Neuronal stem cell (in vitro differentiated cells): ENCODE results near the gene WDR1.

Source experiments
- DNase-seq: peaks from one replicate; pipeline ENCODE4 v3.0.0-alpha.2; 2013; ENCODE audit warnings: low spot score
- H2AFZ ChIP-seq: one replicate; pipeline ENCODE4 v1.6.1; 2013; ENCODE audit warnings: mild to moderate bottlenecking, low read length, inconsistent platforms
- H2AK5ac ChIP-seq: 2 replicates; pipeline ENCODE4 v1.6.1; 2013; ENCODE audit warnings: low read depth, mild to moderate bottlenecking, inconsistent platforms, low read length, moderate library complexity, mixed read lengths
- H2BK120ac ChIP-seq: 2 replicates; pipeline ENCODE4 v1.6.1; 2013; ENCODE audit warnings: low read depth, mild to moderate bottlenecking, inconsistent platforms, low read length, moderate library complexity, mixed read lengths
- H2BK12ac ChIP-seq: one replicate; pipeline ENCODE4 v1.6.1; 2013; ENCODE audit warnings: low read length, inconsistent platforms
- H2BK15ac ChIP-seq: 2 replicates; pipeline ENCODE4 v1.6.1; 2013; ENCODE audit warnings: mild to moderate bottlenecking, low read length, inconsistent platforms, mixed read lengths
- H2BK5ac ChIP-seq: one replicate; pipeline ENCODE4 v1.6.1; 2013; ENCODE audit warnings: inconsistent platforms, mild to moderate bottlenecking, low read length, moderate library complexity
- H3K14ac ChIP-seq: one replicate; pipeline ENCODE4 v1.6.1; 2013; ENCODE audit warnings: low read length, inconsistent platforms
- H3K18ac ChIP-seq: 2 replicates; pipeline ENCODE4 v1.6.1; 2013; ENCODE audit warnings: low read length, inconsistent platforms
- H3K23ac ChIP-seq: 2 replicates; pipeline ENCODE4 v1.6.1; 2013; ENCODE audit warnings: low read depth, mild to moderate bottlenecking, mixed read lengths, low read length, inconsistent platforms; ENCODE audit not compliant: poor library complexity
- H3K27ac ChIP-seq: replicated peaks from 3 replicates; pipeline ENCODE4 v1.5.1; 2013; ENCODE audit warnings: low read length, inconsistent platforms
- H3K27me3 ChIP-seq, 3 experiments: 2 replicates each; pipeline ENCODE4 v1.6.1; 2013; ENCODE audit warnings: low read length in 3 of 3, mild to moderate bottlenecking in 2 of 3, inconsistent platforms in 1 of 3, low read depth in 1 of 3, mixed read lengths in 1 of 3, moderate library complexity in 1 of 3; ENCODE audit not compliant: control insufficient read depth in 3 of 3, insufficient read depth in 3 of 3
- H3K36me3 ChIP-seq, 2 donors: replicated peaks in 1 of 2; 2 replicates each; pipeline ENCODE4 v1.6.1; 2013; ENCODE audit warnings: low read length in 2 of 2; ENCODE audit not compliant: control insufficient read depth in 2 of 2, insufficient read depth in 2 of 2
- H3K4ac ChIP-seq: 2 replicates; pipeline ENCODE4 v1.6.1; 2013; ENCODE audit warnings: inconsistent platforms, mild to moderate bottlenecking, low read length, moderate library complexity
- H3K4me1 ChIP-seq, 2 donors: 1 replicate in 1 of 2; 2 replicates in 1 of 2; pipeline ENCODE4 v1.6.1; 2013; ENCODE audit warnings: low read length in 2 of 2, low read depth in 1 of 2; ENCODE audit not compliant: control insufficient read depth in 2 of 2, insufficient read depth in 1 of 2
- H3K4me2 ChIP-seq: one replicate; pipeline ENCODE4 v1.6.1; 2013; ENCODE audit warnings: mild to moderate bottlenecking, low read length, inconsistent platforms; ENCODE audit not compliant: insufficient read depth, poor library complexity, severe bottlenecking
- H3K4me3 ChIP-seq, 2 donors: 2 replicates each; pipeline ENCODE4 v1.5.1; 2013; ENCODE audit warnings: low read length in 2 of 2, mild to moderate bottlenecking in 2 of 2, inconsistent platforms in 1 of 2, moderate library complexity in 1 of 2
- H3K79me1 ChIP-seq: one replicate; pipeline ENCODE4 v1.6.1; 2013; ENCODE audit warnings: low read depth, mild to moderate bottlenecking, inconsistent platforms, low read length, moderate library complexity
- H3K9ac ChIP-seq: one replicate; pipeline ENCODE4 v1.6.1; 2013; ENCODE audit warnings: mild to moderate bottlenecking, low read depth, low read length, inconsistent platforms; ENCODE audit not compliant: poor library complexity
- H3K9me3 ChIP-seq, 2 donors: replicated peaks in 1 of 2; 2 replicates each; pipeline versions ENCODE3 to v1.6.1; 2013; ENCODE audit warnings: low read length in 2 of 2, mild to moderate bottlenecking in 2 of 2, inconsistent platforms in 1 of 2, low read depth in 1 of 2, mixed read lengths in 1 of 2, moderate library complexity in 1 of 2; ENCODE audit not compliant: control insufficient read depth in 2 of 2, insufficient read depth in 1 of 2
- H4K8ac ChIP-seq: one replicate; pipeline ENCODE4 v1.6.1; 2013; ENCODE audit warnings: low read depth, mild to moderate bottlenecking, inconsistent platforms, low read length, moderate library complexity
- H4K91ac ChIP-seq: one replicate; pipeline ENCODE4 v1.6.1; 2013; ENCODE audit warnings: low read length, low read depth, mild to moderate bottlenecking, inconsistent platforms; ENCODE audit not compliant: poor library complexity
- WGBS, 2 donors: extraction: QIAGEN DNeasy Blood & Tissue Kit; methylation state at CpG; one replicate each; pipeline ENCODE4 v1.1.7; 2013; ENCODE audit warnings: missing lambda C conversion rate in 2 of 2, mixed read lengths in 1 of 2; ENCODE audit not compliant: insufficient read length in 2 of 2, insufficient replicate concordance in 1 of 2; ENCODE audit errors: extremely low coverage in 2 of 2; 5-methylcytosine and 5-hydroxymethylcytosine counted together

Gene WDR1

GRCh38 chr4:10115797-10116568 is 616 bp downstream of the WDR1 start:
- peaks cover 6% of the 10 kb centered on the region for H3K79me1 ChIP-seq
- H3K23ac ChIP-seq = peak overlapping the region; percentile 8
- H2BK12ac ChIP-seq = no peak overlapping the region
- H3K4me1 ChIP-seq = peaks cover 9 to 10% of the 10 kb centered on the region in 2 donors
- peak overlapping the region; percentile 79 for H2AFZ ChIP-seq
- peaks cover 34 to 49% of the 10 kb centered on the region in 2 donors for H3K36me3 ChIP-seq
- H2BK5ac ChIP-seq = no peak overlapping the region
- H3K4ac ChIP-seq = no peak overlapping the region
- peak overlapping the region; percentile 14 for H3K14ac ChIP-seq
- H2BK120ac ChIP-seq = no peak overlapping the region
- peak overlapping the region; percentile 63 to 93 for H3K4me3 ChIP-seq
- peak overlapping the region; percentile 83 for H3K18ac ChIP-seq
- WGBS, 2 donors = no CpG with 5 or more reads among the region's 70 CpGs
- peak overlapping the region; percentile 73 for H3K27ac ChIP-seq
- DNase-seq = no peak
- peak overlapping the region; percentile 59 for H3K4me2 ChIP-seq
- no peak overlapping the region for H4K8ac ChIP-seq
- H2AK5ac ChIP-seq = peak overlapping the region; percentile 21
- no peaks in the 10 kb centered on the region for H3K27me3 ChIP-seq
- H3K9me3 ChIP-seq = no peaks in the 10 kb centered on the region
- H3K9ac ChIP-seq = peak overlapping the region; percentile 75
- no peak overlapping the region for H4K91ac ChIP-seq
- no peak overlapping the region for H2BK15ac ChIP-seq

DNA sequence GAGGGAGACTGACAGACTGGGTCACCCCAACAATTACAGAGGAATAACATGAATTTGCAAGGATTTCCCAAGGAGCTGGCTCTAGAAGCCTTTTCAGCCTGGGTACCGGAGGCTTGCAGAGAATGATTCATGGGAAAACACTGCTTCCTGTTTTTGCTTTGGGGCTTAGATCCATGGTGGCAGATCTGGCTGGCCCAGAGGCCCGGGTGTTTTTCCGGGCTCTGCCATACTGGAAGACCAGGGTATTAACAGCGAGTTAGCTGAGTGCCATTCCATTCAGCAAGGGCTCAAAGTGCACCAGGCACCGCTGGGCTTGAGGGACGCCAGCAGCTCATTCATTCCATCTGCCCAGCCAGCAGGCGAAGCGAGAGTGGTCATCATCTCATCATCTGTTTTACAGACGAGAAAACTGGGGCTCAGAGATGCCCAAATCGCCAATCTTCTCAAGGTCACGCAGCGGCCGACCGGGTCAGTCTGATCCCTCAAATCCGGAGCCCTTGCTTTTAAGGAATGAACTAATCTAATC is 1.3 kb downstream of the WDR1 start:
- peaks cover 8 to 11% of the 10 kb centered on the region in 2 donors for H3K4me1 ChIP-seq
- H3K36me3 ChIP-seq = peaks cover 40 to 56% of the 10 kb centered on the region in 2 donors
- peak overlapping the region; percentile 63 to 93 for H3K4me3 ChIP-seq
- H3K14ac ChIP-seq = no peak overlapping the region
- no peak overlapping the region for H4K8ac ChIP-seq
- H2BK5ac ChIP-seq = no peak overlapping the region
- no peak overlapping the region for H2AK5ac ChIP-seq
- H3K4ac ChIP-seq = no peak overlapping the region
- H3K18ac ChIP-seq = no peak overlapping the region
- H2AFZ ChIP-seq = no peak overlapping the region
- peak overlapping the region; percentile 59 for H3K4me2 ChIP-seq
- H2BK15ac ChIP-seq = no peak overlapping the region
- H3K9me3 ChIP-seq = no peaks in the 10 kb centered on the region
- no peak overlapping the region for H2BK120ac ChIP-seq
- no peaks in the 10 kb centered on the region for H3K27me3 ChIP-seq
- no peak overlapping the region for H2BK12ac ChIP-seq
- no peak overlapping the region for H3K23ac ChIP-seq
- no CpG with 5 or more reads among the region's 15 CpGs for WGBS, 2 donors
- H3K79me1 ChIP-seq = peaks cover 8% of the 10 kb centered on the region
- H3K27ac ChIP-seq = no peak overlapping the region
- no peak for DNase-seq
- no peak overlapping the region for H3K9ac ChIP-seq
- no peak overlapping the region for H4K91ac ChIP-seq

- H4K91ac ChIP-seq = no peak overlapping the region
- no peak for DNase-seq
- H3K18ac ChIP-seq = no peak overlapping the region
- H2BK12ac ChIP-seq = no peak overlapping the region
- H3K4me3 ChIP-seq = no peak overlapping the region
- H3K79me1 ChIP-seq = peaks cover 8% of the 10 kb centered on the region
- no CpG with 5 or more reads among the region's 7 CpGs for WGBS, 2 donors
- no peak overlapping the region for H3K27ac ChIP-seq
- no peak overlapping the region for H3K4ac ChIP-seq
- H4K8ac ChIP-seq = no peak overlapping the region
- H2BK120ac ChIP-seq = no peak overlapping the region
- H2AK5ac ChIP-seq = no peak overlapping the region
- H3K4me2 ChIP-seq = no peak overlapping the region
- no peak overlapping the region for H2BK15ac ChIP-seq
- peaks cover 8 to 11% of the 10 kb centered on the region in 2 donors for H3K4me1 ChIP-seq
- H2AFZ ChIP-seq = no peak overlapping the region
- H3K23ac ChIP-seq = no peak overlapping the region
- H3K9ac ChIP-seq = no peak overlapping the region
- H3K9me3 ChIP-seq = no peaks in the 10 kb centered on the region
- H3K36me3 ChIP-seq = peaks cover 44 to 63% of the 10 kb centered on the region in 2 donors
- no peak overlapping the region for H2BK5ac ChIP-seq
- H3K14ac ChIP-seq = no peak overlapping the region
- H3K27me3 ChIP-seq = no peaks in the 10 kb centered on the region
Measured at GRCh38 chr4:10114607-10115006, 2.0 kb downstream of the WDR1 start.

DNA sequence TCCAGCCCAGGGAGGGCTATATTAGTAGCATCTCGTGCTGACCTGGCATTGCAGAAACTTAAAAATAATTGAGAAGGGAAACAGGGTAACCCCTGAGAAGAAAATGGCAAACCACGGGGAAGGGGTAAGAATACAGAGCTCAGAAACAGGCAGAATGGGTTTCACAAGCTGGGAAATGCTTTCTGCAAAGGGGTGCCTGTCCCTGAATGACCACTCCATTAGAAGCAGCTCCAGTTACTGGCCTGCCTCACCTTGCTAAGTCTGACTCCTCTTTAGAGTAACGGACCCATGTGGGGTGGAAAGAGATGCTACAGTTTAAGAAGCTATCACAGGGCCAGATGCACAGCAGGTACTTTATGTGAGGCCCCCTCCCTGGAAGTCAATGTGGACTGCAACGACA is 2.5 kb downstream of the WDR1 start:
- no peak for DNase-seq
- Histone ChIP-seq H3K27me3 (no peaks in the 10 kb centered on the region), H3K36me3 (peaks cover 48 to 68% of the 10 kb centered on the region in 2 donors)

More for the DNA sequence above, 2.5 kb downstream of the WDR1 start:
- Histone ChIP-seq H2AFZ (no peak overlapping the region), H3K9me3 (no peaks in the 10 kb centered on the region), H4K8ac (no peak overlapping the region), H3K14ac (no peak overlapping the region), H3K79me1 (peaks cover 8% of the 10 kb centered on the region), H2BK5ac (no peak overlapping the region), H2BK12ac (no peak overlapping the region), H3K4ac (no peak overlapping the region), H3K4me3 (no peak overlapping the region), H4K91ac (no peak overlapping the region), H3K27ac (no peak overlapping the region), H3K23ac (no peak overlapping the region), H3K4me1 (peaks cover 8 to 11% of the 10 kb centered on the region in 2 donors), H3K9ac (peak overlapping the region; percentile 1), H2BK15ac (no peak overlapping the region), H3K4me2 (no peak overlapping the region), H3K18ac (no peak overlapping the region), H2AK5ac (no peak overlapping the region), H2BK120ac (no peak overlapping the region)
- WGBS, 2 donors = no CpG with 5 or more reads among the region's 4 CpGs
